ENCODE measurements around the gene SPATA32. TPM values are rescaled to one million over a fixed set of nuclear protein-coding genes. Genes with fewer than 3 reads are reported as not detected.

Gene SPATA32
- total RNA-seq, 4 donors from 2014 or later, result 0.48 TPM; not detected in 3

DNA sequence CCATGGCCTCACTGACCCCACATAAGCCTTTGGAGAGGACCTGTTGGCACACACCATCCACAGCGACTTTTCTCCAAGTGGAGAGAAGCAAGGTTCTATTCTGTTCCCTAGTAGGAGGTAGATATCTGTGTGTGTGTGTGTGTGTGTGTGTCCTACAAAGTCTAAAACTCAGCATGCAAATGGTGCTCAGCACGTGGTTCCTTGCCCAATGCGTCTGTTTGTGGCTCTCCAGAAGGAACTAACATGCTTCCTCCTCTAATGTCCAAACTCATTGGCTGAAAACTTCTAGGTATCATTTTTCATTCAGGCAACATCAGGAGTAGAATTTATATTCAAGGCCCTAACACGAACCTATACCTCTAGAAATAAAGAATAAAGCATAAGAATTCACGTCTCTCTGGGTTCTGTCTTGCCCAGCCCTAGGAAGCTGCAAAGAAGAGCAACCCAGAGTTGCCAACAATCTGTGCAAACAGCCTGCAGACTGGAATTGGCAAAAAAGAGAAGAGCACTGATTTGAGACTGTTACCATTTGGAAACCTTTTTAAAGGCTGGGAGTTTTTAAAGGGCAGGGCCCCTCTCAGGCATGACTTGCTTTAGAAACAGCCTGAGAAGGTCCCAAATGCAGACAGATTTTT lies 29.4 kb upstream of the SPATA32 start:
- no peaks in the 10 kb centered on the region for H3K27me3 ChIP-seq
- DNase-seq, result no peak
- peaks cover 0 to 15% (median 3%) of the 10 kb centered on the region in 4 donors for H3K36me3 ChIP-seq
- TF ChIP-seq POLR2A (IDR thresholded peaks at IDR 0.05), result no peak
- TF ChIP-seq POLR2AphosphoS5 (IDR thresholded peaks at IDR 0.05), result no peak
- TF ChIP-seq, protein P1, sequence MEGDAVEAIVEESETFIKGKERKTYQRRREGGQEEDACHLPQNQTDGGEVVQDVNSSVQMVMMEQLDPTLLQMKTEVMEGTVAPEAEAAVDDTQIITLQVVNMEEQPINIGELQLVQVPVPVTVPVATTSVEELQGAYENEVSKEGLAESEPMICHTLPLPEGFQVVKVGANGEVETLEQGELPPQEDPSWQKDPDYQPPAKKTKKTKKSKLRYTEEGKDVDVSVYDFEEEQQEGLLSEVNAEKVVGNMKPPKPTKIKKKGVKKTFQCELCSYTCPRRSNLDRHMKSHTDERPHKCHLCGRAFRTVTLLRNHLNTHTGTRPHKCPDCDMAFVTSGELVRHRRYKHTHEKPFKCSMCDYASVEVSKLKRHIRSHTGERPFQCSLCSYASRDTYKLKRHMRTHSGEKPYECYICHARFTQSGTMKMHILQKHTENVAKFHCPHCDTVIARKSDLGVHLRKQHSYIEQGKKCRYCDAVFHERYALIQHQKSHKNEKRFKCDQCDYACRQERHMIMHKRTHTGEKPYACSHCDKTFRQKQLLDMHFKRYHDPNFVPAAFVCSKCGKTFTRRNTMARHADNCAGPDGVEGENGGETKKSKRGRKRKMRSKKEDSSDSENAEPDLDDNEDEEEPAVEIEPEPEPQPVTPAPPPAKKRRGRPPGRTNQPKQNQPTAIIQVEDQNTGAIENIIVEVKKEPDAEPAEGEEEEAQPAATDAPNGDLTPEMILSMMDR (IDR thresholded peaks at IDR 0.05), result no peak
- no peak for TF ChIP-seq EP300 (IDR thresholded peaks at IDR 0.05; ENCODE audit: low read depth)
- peaks cover 74 to 90% (median 84%) of the 10 kb centered on the region in 4 donors for H3K4me1 ChIP-seq
- in situ Hi-C loops (cut with MboI; ENCODE audit: low pct_ligation_motif_present in 1 of 4, low pct_unique_long_range_greater_than_20kb in 1 of 4, low sequenced_read_pairs in 3 of 4), result no loop called here
- H3K4me3 ChIP-seq, result no peak overlapping the region
- intact Hi-C loops (cut with DNase I; ENCODE audit: low total_unique reads), result loop anchor here (10.0 kb wide), 1 partner anchor 476 kb away; no protein-coding TSS in a partner anchor
- peak overlapping the region; percentile 85 to 89 (median 86) for H3K27ac ChIP-seq
- 67 to 86% methylated on average over 1 to 5 of the region's 5 CpGs for WGBS, 2 donors (ENCODE audit: low coverage in 1 of 2)
- H3K9me3 ChIP-seq, result no peaks in the 10 kb centered on the region

DNA sequence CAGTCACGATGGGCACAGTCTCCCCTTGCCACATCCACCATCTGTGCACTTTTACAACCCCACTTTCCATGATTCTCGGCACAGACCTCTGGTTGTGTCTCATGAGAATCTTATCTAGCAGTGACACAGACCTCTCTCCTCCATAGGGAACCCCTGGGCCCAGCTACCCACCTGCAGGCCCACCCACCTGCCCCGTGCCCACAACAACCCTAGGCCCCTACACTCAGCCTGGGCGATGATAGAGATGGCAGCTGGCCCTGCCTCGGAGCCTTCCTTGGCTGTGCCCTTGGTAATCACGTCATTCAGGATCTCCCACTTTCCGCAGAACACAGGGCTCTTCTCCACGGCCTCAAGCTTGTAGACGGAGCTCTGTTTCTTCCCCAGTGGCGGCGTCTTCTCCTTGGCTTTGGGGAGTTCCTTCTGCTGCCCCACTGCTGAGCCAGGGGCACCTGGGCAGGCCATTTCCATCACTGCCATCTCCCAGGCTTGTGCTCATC lies 28.4 kb upstream of the SPATA32 start:
- Histone ChIP-seq H3K27ac (peak overlapping the region; percentile 85 to 89 (median 86)), H3K4me1 (peaks cover 64 to 81% (median 75%) of the 10 kb centered on the region in 4 donors), H3K27me3 (no peaks in the 10 kb centered on the region), H3K9me3 (no peaks in the 10 kb centered on the region), H3K4me3 (no peak overlapping the region), H3K36me3 (peaks cover 0 to 19% (median 3%) of the 10 kb centered on the region in 4 donors)
- no peak for TF ChIP-seq POLR2AphosphoS5 (IDR thresholded peaks at IDR 0.05)
- TF ChIP-seq, protein P1 (IDR thresholded peaks at IDR 0.05), result no peak
- no peak for TF ChIP-seq POLR2A (IDR thresholded peaks at IDR 0.05)
- TF ChIP-seq EP300 (IDR thresholded peaks at IDR 0.05; ENCODE audit: low read depth), result no peak
- intact Hi-C loops (cut with DNase I; ENCODE audit: low total_unique reads), result loop anchor here (10.0 kb wide), 1 partner anchor 476 kb away; no protein-coding TSS in a partner anchor
- no peak for DNase-seq
- 94% methylated on average over 11 of the region's 11 CpGs; no CpG with 5 or more reads in 1 of the 2 donors for WGBS, 2 donors (ENCODE audit: low coverage in 1 of 2)
- in situ Hi-C loops (cut with MboI; ENCODE audit: low pct_ligation_motif_present in 1 of 4, low pct_unique_long_range_greater_than_20kb in 1 of 4, low sequenced_read_pairs in 3 of 4), result no loop called here

DNA sequence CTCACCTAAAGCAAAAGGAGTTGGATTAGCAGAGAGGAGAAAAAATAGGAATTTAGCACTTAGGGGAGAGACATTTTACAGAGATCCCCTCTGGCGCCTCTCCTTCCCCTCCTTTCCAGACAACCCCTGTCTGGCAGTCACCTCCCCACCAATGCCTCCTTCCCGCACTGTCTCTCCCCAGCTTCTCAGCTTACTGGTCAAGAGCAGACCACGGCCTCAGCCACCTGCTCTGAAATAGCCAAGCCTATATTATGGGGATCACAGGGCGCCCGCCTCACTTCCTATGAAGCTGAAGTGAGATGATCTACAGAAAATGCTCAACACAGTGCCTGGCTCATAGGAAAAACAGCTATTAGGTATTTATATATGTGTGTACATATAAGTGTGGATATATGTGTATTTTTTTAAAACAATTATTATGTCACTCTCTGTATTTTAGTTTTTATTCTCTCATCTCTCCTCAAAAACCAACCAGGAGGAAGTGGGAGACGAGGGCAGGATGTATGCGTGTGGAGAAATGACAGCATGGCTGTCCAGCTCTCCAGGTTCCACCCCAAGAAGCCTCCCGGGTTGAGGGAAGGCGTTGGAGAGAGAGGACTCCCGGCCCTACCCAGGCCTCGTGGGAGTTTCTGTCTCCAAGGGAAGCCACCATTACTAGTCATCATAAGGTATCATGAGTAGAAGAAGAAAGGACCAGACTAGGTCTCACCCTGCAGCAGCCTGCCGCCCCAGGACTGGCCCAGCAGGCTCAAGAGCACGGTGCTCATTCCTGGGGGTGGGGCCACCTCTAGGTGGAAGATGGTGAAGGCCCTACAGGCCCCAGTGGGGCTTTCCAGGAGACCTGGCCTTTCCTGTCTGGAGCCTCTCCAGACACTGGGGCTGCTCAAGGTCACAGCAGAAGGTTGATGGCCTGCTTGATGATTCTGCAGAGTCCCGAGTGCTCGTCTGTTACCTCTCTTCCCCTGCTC lies 27.7 kb upstream of the SPATA32 start:
- Histone ChIP-seq H3K9me3 (no peaks in the 10 kb centered on the region), H3K36me3 (peaks cover 0 to 24% (median 3%) of the 10 kb centered on the region in 4 donors), H3K27me3 (no peaks in the 10 kb centered on the region), H3K4me3 (no peak overlapping the region), H3K4me1 (peaks cover 57 to 73% (median 70%) of the 10 kb centered on the region in 4 donors), H3K27ac (peak overlapping the region; percentile 85 to 89 (median 86))
- in situ Hi-C loops (cut with MboI; ENCODE audit: low pct_ligation_motif_present in 1 of 4, low pct_unique_long_range_greater_than_20kb in 1 of 4, low sequenced_read_pairs in 3 of 4) (no loop called here), intact Hi-C loops (cut with DNase I; ENCODE audit: low total_unique reads) (loop anchor here (10.0 kb wide), 1 partner anchor 475 kb away; no protein-coding TSS in a partner anchor)
- WGBS, 2 donors (ENCODE audit: low coverage in 1 of 2), result 86 to 89% methylated on average over 8 to 14 of the region's 15 CpGs
- TF ChIP-seq POLR2A (IDR thresholded peaks at IDR 0.05) (no peak), POLR2AphosphoS5 (IDR thresholded peaks at IDR 0.05) (no peak), EP300 (IDR thresholded peaks at IDR 0.05; ENCODE audit: low read depth) (no peak)
- TF ChIP-seq, protein P1 (IDR thresholded peaks at IDR 0.05), result no peak
- DNase-seq, result no peak

DNA sequence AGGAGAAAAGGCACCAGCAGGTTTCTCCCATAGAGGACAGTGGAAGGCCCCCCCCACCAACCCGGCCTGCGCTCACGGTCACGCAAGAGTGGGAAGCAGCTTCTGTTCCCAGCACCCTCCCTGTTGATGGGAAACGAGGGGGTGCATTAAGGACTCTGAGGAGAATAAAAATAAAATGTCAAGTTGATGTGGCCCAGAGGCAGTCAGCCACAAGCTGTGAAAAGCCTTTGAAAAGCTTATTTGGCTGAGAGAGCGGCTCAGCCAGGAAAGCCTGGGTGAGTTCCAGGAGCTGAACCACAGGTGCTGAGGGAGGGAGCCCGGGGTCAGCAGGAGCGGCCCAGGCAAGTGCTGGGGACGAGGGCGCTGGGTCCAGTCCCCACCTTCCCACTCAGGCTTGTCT lies 26.9 kb upstream of the SPATA32 start:
- H3K27ac ChIP-seq, result peak overlapping the region; percentile 85 to 89 (median 86)
- WGBS, 2 donors (ENCODE audit: low coverage in 1 of 2), result 90% methylated on average over 6 to 10 of the region's 10 CpGs
- DNase-seq, result no peak
- H3K27me3 ChIP-seq, result no peaks in the 10 kb centered on the region
- H3K9me3 ChIP-seq, result no peaks in the 10 kb centered on the region
- no peak overlapping the region for H3K4me3 ChIP-seq
- peaks cover 49 to 70% (median 65%) of the 10 kb centered on the region in 4 donors for H3K4me1 ChIP-seq
- TF ChIP-seq POLR2AphosphoS5 (IDR thresholded peaks at IDR 0.05), result peak; percentile 76 to 90 (median 90)
- TF ChIP-seq, protein P1 (IDR thresholded peaks at IDR 0.05), result no peak
- TF ChIP-seq POLR2A (IDR thresholded peaks at IDR 0.05), result no peak
- TF ChIP-seq EP300 (IDR thresholded peaks at IDR 0.05; ENCODE audit: low read depth), result peak; percentile 97
- in situ Hi-C loops (cut with MboI; ENCODE audit: low pct_ligation_motif_present in 1 of 4, low pct_unique_long_range_greater_than_20kb in 1 of 4, low sequenced_read_pairs in 3 of 4) (no loop called here), intact Hi-C loops (cut with DNase I; ENCODE audit: low total_unique reads) (no loop called here)
- peaks cover 0 to 28% (median 3%) of the 10 kb centered on the region in 4 donors for H3K36me3 ChIP-seq

All from transverse colon (tissue), 4 donors.